ENCODE measurements around the gene DCST2.

DNA sequence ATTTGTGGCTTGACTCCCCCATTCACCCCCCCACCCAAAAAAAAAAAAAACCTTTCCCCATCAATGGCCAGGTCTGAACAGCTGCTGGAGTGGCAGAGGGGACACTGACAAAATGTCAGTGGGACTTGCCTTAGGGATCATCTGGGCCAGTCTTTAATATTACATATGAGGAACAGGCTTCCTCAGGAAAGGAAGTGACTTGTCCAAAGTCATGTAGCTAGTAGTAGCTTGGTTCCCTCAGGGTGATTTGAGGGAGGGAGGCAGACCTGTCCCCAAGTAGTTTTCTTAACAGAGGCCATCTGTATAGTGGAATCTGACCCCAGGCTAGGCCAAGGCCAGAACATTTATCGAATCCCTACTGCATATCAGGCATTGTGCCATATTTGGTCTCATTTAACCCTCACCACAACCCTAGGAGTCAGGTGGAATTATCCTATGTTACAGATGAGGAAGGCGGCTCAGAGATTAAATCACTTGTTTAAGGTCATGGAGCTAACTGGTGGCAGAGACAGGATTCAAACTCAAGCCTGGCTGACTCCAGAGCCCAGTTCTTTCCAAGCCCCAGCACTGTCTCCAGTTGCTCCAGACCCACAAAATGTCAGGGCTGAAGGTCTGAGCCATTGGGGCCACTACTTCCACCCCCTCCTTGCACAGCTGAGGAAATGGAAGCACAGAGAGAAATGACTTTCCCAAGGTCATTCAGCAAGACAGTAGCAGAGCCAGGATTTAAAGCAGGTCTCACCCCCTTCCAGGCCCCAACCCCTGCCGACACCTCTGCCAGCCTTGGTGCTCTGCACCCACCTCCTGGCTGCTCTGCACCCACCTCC lies 20.6 kb downstream of the DCST2 start:
- TF ChIP-seq, protein P1, sequence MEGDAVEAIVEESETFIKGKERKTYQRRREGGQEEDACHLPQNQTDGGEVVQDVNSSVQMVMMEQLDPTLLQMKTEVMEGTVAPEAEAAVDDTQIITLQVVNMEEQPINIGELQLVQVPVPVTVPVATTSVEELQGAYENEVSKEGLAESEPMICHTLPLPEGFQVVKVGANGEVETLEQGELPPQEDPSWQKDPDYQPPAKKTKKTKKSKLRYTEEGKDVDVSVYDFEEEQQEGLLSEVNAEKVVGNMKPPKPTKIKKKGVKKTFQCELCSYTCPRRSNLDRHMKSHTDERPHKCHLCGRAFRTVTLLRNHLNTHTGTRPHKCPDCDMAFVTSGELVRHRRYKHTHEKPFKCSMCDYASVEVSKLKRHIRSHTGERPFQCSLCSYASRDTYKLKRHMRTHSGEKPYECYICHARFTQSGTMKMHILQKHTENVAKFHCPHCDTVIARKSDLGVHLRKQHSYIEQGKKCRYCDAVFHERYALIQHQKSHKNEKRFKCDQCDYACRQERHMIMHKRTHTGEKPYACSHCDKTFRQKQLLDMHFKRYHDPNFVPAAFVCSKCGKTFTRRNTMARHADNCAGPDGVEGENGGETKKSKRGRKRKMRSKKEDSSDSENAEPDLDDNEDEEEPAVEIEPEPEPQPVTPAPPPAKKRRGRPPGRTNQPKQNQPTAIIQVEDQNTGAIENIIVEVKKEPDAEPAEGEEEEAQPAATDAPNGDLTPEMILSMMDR (conservative IDR thresholded peaks at IDR 0.05; ENCODE audit: low read depth, low read length) = no peak
- TF ChIP-seq EZH2 (IDR thresholded peaks at IDR 0.05; ENCODE audit: low read length, unreplicated experiment) (no peak), EZH2phosphoT487 (IDR thresholded peaks at IDR 0.05; ENCODE audit: borderline replicate concordance, low read length) (no peak)

All from PC-3 (cell line).